HG03039 (cell line): ENCODE results near the gene AUP1.

ENCODE experiments used
- ATAC-seq: cut with Tn5 transposase; IDR thresholded peaks from one replicate; pipeline ENCODE4 v1.9.1; 2021; ENCODE audit warnings: mild to moderate bottlenecking, moderate library complexity; ENCODE audit not compliant: unreplicated experiment

The AUP1 gene

GRCh38 chr2:74558284-74559230 is 29.1 kb upstream of the AUP1 start:
- no peak for ATAC-seq

- ATAC-seq = no peak
These were observed 27.4 kb upstream of the AUP1 start for GRCh38 chr2:74556831-74557370.

- no peak for ATAC-seq
These were observed 26.7 kb upstream of the AUP1 start for GRCh38 chr2:74556159-74556558.

GRCh38 chr2:74555610-74556103 is 26.2 kb upstream of the AUP1 start:
- ATAC-seq = no peak

- peak; percentile 32 for ATAC-seq
These were observed 25.5 kb upstream of the AUP1 start for GRCh38 chr2:74554820-74555531.

GRCh38 chr2:74553892-74554819 is 24.6 kb upstream of the AUP1 start, which contains the start of the genes DOK1 and LOXL3:
Gene DOK1 (plus strand): TSS chr2:74554720. CDS start chr2:74554755, 35 bp downstream.
Gene LOXL3 (minus strand): TSS chr2:74553942. CDS start chr2:74552634, 1,308 bp downstream.
- ATAC-seq = peak; percentile 39

GRCh38 chr2:74552914-74553811 is 23.7 kb upstream of the AUP1 start:
- ATAC-seq = no peak

- ATAC-seq = no peak
These were observed 22.7 kb upstream of the AUP1 start for GRCh38 chr2:74551942-74552913.

GRCh38 chr2:74551530-74551929 is 22.0 kb upstream of the AUP1 start:
- ATAC-seq = no peak

- ATAC-seq = no peak
These were observed 20.7 kb upstream of the AUP1 start for GRCh38 chr2:74550231-74550630.

- no peak for ATAC-seq
These were observed 19.7 kb upstream of the AUP1 start for GRCh38 chr2:74548900-74549826.

- no peak for ATAC-seq
These were observed 18.9 kb upstream of the AUP1 start for GRCh38 chr2:74548285-74548899.

GRCh38 chr2:74546004-74546403 is 16.5 kb upstream of the AUP1 start:
- no peak for ATAC-seq

GRCh38 chr2:74544634-74545033 is 15.1 kb upstream of the AUP1 start:
- no peak for ATAC-seq

- no peak for ATAC-seq
These were observed 13.5 kb upstream of the AUP1 start for GRCh38 chr2:74542978-74543377.

- ATAC-seq = no peak
These were observed 10.8 kb upstream of the AUP1 start for GRCh38 chr2:74540291-74540690.
